OCI-LY7 (cell line): ENCODE results near the gene KRT26.

ENCODE experiments used
- EZH2phosphoT487 ChIP-seq: fragments of 200-600 bp; sonication (generic); IDR thresholded peaks from 2 replicates; pipeline ENCODE4 v1.6.1; 2018; ENCODE audit warnings: low read depth, borderline replicate concordance, mild to moderate bottlenecking, mixed run types, antibody characterized with exemption, low read length, moderate library complexity, mixed read lengths
- TF ChIP-seq, protein P1 (sequence below): fragments of 200-600 bp; sonication (generic); conservative IDR thresholded peaks from 2 replicates; pipeline ENCODE4 v1.5.1; 2014; ENCODE audit warnings: mild to moderate bottlenecking, antibody characterized with exemption, low read length, moderate library complexity, mixed read lengths

GRCh38 chr17:40750391-40750790 is 21.6 kb downstream of the KRT26 start:
- TF ChIP-seq, protein P1, sequence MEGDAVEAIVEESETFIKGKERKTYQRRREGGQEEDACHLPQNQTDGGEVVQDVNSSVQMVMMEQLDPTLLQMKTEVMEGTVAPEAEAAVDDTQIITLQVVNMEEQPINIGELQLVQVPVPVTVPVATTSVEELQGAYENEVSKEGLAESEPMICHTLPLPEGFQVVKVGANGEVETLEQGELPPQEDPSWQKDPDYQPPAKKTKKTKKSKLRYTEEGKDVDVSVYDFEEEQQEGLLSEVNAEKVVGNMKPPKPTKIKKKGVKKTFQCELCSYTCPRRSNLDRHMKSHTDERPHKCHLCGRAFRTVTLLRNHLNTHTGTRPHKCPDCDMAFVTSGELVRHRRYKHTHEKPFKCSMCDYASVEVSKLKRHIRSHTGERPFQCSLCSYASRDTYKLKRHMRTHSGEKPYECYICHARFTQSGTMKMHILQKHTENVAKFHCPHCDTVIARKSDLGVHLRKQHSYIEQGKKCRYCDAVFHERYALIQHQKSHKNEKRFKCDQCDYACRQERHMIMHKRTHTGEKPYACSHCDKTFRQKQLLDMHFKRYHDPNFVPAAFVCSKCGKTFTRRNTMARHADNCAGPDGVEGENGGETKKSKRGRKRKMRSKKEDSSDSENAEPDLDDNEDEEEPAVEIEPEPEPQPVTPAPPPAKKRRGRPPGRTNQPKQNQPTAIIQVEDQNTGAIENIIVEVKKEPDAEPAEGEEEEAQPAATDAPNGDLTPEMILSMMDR: no peak
- TF ChIP-seq EZH2phosphoT487: no peak
